Measurements from ENCODE around the gene RAB11A. TPM values are rescaled to one million over a fixed set of nuclear protein-coding genes. Genes with fewer than 3 reads are reported as not detected.

Gene RAB11A
- total and polyA plus RNA-seq, 2 donors (not counting 1 experiment from before 2014, with no cell fraction given), result 83.2 to 126 TPM

DNA sequence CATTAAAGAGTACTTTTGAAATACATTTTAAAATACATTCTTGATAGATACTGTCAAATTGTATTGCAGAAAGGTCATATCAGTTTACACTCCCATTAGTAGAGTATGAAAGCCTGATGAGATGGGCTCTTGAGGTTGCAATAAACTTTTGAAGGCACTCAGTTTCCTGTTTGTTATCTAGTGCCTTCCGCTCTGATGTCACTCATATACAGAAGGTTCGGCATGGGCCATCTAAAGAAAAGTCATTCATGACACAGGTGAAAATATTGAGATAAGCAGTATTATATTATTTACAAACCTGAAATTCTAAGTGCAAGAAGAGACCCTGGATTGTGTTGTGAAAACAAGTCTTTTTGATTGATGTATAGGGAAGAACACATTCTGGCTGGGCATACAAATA is 40.7 kb upstream of the RAB11A start:
- H3K27ac Mint-ChIP-seq, result peak overlapping the region; percentile 53
- POLR2A ChIA-PET, result no interaction called here
- H3K4me3 ChIP-seq (ENCODE audit: control extremely low read depth in 1 of 5, extremely low read depth in 1 of 5, insufficient read depth in 1 of 5, low read depth in 2 of 5, low read length in 4 of 5), result no peak overlapping the region

DNA sequence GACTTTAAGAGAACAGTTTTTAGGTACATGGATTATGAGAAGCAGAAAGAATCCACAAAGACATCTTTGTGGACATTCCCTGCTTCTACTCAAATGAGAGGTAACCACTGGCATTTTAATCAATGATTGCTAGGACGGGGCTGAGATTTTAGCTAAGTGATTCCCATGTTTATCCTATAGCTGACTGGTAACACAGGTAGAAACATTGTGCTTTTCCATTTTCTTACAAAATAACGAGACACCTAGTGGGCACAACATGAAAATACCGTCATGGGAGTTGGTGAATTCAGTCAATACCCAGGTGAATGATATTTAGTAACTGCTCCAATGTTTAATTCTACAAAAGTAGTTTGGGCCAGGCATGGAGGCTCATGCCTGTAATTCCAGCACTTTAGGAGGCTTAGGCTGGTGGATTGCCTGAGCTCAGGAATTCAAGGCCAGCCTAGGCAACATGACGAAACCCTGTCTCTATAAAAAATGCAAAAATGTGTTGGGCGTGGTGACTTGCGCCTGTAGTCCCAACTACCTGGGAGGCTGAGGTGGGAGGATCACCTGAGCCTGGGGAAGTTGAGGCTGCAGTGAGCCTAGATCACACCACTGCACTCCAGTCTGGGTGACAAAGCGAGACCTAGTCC is 40.0 kb upstream of the RAB11A start:
- Histone ChIP-seq H3K27me3 (replicated peaks in 1 of 4; ENCODE audit: control extremely low read depth in 1 of 4, control insufficient read depth in 3 of 4, insufficient read depth in 4 of 4, low read length in 3 of 4) (no peaks in the 10 kb centered on the region), H3K9me3 (ENCODE audit: control extremely low read depth in 1 of 3, control insufficient read depth in 2 of 3, insufficient read depth in 1 of 3, low read length in 2 of 3) (no peaks in the 10 kb centered on the region), H3K36me3 (replicated peaks in 1 of 2; ENCODE audit: control extremely low read depth in 1 of 2, control insufficient read depth in 1 of 2, extremely low read depth in 1 of 2, insufficient read depth in 2 of 2, low read length in 1 of 2) (no peaks in the 10 kb centered on the region), H3K9ac (ENCODE audit: low read length) (no peak overlapping the region), H3K27ac (ENCODE audit: low read length in 2 of 2) (no peak overlapping the region), H3K4me1 (ENCODE audit: control insufficient read depth in 2 of 2, insufficient read depth in 2 of 2, low read length in 2 of 2) (peaks cover 46 to 52% of the 10 kb centered on the region in 2 donors), H3K4me2 (replicated peaks; ENCODE audit: low read depth, low read length, poor library complexity, severe bottlenecking) (peak overlapping the region; percentile 33), H4K20me1 (ENCODE audit: control insufficient read depth, insufficient read depth, low read length, poor library complexity, severe bottlenecking) (no peaks in the 10 kb centered on the region), H3K79me2 (ENCODE audit: control insufficient read depth, insufficient read depth, low read length) (peaks cover 14% of the 10 kb centered on the region), H3K4me3 (ENCODE audit: control extremely low read depth in 1 of 5, extremely low read depth in 1 of 5, insufficient read depth in 1 of 5, low read depth in 2 of 5, low read length in 4 of 5) (no peak overlapping the region), H2AFZ (ENCODE audit: insufficient read depth, low read depth, low read length, poor library complexity, severe bottlenecking) (peak overlapping the region; percentile 6)
- ChIA-PET CTCF (interaction anchor here (0.7 to 4.5 kb wide), 24 partner anchors 9 to 191 kb away, joined by 3 to 26 read pairs (median 4); partner anchors contain the start of gene DENND4A), POLR2A (interaction anchor here (0.6 kb wide), 1 partner anchor 37 kb away, joined by 5 read pairs; the partner anchor contains the start of gene DENND4A)
- intact Hi-C loops (cut with micrococcal nuclease), result loop anchor here (1.0 kb wide), 2 partner anchors 10 to 37 kb away; partner anchors contain the start of gene DENND4A
- Mint-ChIP-seq H3K4me3 (no peak overlapping the region), H3K27me3 (no peaks in the 10 kb centered on the region), H3K9me3 (ENCODE audit: insufficient read depth) (no peaks in the 10 kb centered on the region), H3K4me1 (peaks cover 50% of the 10 kb centered on the region), H3K27ac (peak overlapping the region; percentile 2)
- TF ChIP-seq EZH2 (IDR thresholded peaks at IDR 0.05; ENCODE audit: borderline replicate concordance, insufficient read depth, low read depth, low read length, poor library complexity, severe bottlenecking), result no peak
- TF ChIP-seq, protein P1, sequence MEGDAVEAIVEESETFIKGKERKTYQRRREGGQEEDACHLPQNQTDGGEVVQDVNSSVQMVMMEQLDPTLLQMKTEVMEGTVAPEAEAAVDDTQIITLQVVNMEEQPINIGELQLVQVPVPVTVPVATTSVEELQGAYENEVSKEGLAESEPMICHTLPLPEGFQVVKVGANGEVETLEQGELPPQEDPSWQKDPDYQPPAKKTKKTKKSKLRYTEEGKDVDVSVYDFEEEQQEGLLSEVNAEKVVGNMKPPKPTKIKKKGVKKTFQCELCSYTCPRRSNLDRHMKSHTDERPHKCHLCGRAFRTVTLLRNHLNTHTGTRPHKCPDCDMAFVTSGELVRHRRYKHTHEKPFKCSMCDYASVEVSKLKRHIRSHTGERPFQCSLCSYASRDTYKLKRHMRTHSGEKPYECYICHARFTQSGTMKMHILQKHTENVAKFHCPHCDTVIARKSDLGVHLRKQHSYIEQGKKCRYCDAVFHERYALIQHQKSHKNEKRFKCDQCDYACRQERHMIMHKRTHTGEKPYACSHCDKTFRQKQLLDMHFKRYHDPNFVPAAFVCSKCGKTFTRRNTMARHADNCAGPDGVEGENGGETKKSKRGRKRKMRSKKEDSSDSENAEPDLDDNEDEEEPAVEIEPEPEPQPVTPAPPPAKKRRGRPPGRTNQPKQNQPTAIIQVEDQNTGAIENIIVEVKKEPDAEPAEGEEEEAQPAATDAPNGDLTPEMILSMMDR (IDR thresholded peaks at IDR 0.05), result peak; percentile 76
- WGBS (ENCODE audit: insufficient coverage), result 100% methylated on average over 2 of the region's 7 CpGs
- ATAC-seq (ENCODE audit: low read depth) (peak; percentile 48), DNase-seq (peak; percentile 69)

More for the DNA sequence above, 40.7 kb upstream of the RAB11A start:
- TF ChIP-seq EZH2 (IDR thresholded peaks at IDR 0.05; ENCODE audit: borderline replicate concordance, insufficient read depth, low read depth, low read length, poor library complexity, severe bottlenecking), result no peak
- TF ChIP-seq, protein P1 (IDR thresholded peaks at IDR 0.05), result no peak
- H3K4me1 Mint-ChIP-seq, result peaks cover 51% of the 10 kb centered on the region
- no peak overlapping the region for H3K9ac ChIP-seq (ENCODE audit: low read length)
- H3K9me3 Mint-ChIP-seq (ENCODE audit: insufficient read depth), result no peaks in the 10 kb centered on the region
- no CpG with 5 or more reads among the region's 2 CpGs for WGBS (ENCODE audit: insufficient coverage)
- H3K9me3 ChIP-seq (ENCODE audit: control extremely low read depth in 1 of 3, control insufficient read depth in 2 of 3, insufficient read depth in 1 of 3, low read length in 2 of 3), result no peaks in the 10 kb centered on the region
- no peaks in the 10 kb centered on the region for H3K27me3 Mint-ChIP-seq
- no peak overlapping the region for H3K4me3 Mint-ChIP-seq
- no peak overlapping the region for H3K27ac ChIP-seq (ENCODE audit: low read length in 2 of 2)
- no peak overlapping the region for H2AFZ ChIP-seq (ENCODE audit: insufficient read depth, low read depth, low read length, poor library complexity, severe bottlenecking)
- H3K79me2 ChIP-seq (ENCODE audit: control insufficient read depth, insufficient read depth, low read length), result peaks cover 18% of the 10 kb centered on the region
- intact Hi-C loops (cut with micrococcal nuclease), result no loop called here
- H3K36me3 ChIP-seq (replicated peaks in 1 of 2; ENCODE audit: control extremely low read depth in 1 of 2, control insufficient read depth in 1 of 2, extremely low read depth in 1 of 2, insufficient read depth in 2 of 2, low read length in 1 of 2), result no peaks in the 10 kb centered on the region
- H3K4me1 ChIP-seq (ENCODE audit: control insufficient read depth in 2 of 2, insufficient read depth in 2 of 2, low read length in 2 of 2), result peaks cover 46 to 52% of the 10 kb centered on the region in 2 donors
- no peak for ATAC-seq (ENCODE audit: low read depth)
- no peaks in the 10 kb centered on the region for H3K27me3 ChIP-seq (replicated peaks in 1 of 4; ENCODE audit: control extremely low read depth in 1 of 4, control insufficient read depth in 3 of 4, insufficient read depth in 4 of 4, low read length in 3 of 4)
- DNase-seq, result no peak
- no peaks in the 10 kb centered on the region for H4K20me1 ChIP-seq (ENCODE audit: control insufficient read depth, insufficient read depth, low read length, poor library complexity, severe bottlenecking)
- H3K4me2 ChIP-seq (replicated peaks; ENCODE audit: low read depth, low read length, poor library complexity, severe bottlenecking), result peak overlapping the region; percentile 33
- CTCF ChIA-PET, result interaction anchor here (0.7 to 4.5 kb wide), 24 partner anchors 9 to 190 kb away, joined by 3 to 26 read pairs (median 4); partner anchors contain the start of gene DENND4A
